B cell (primary cell): ENCODE data around the gene ABCA13. TPM values are rescaled to one million over a fixed set of nuclear protein-coding genes. Genes with fewer than 3 reads are reported as not detected.

Experiments
- ATAC-seq: fragments of 200-7000 bp; cut with Tn5 transposase; one replicate; pipeline ENCODE4 v1.10.0; 2021; ENCODE audit warnings: low read depth, mild to moderate bottlenecking, moderate number of reproducible peaks, moderate library complexity
- CTCF ChIA-PET: fragments of 350-600 bp; sonication (Branson Sonifier 250); formaldehyde crosslinking; loops from one replicate; lab custom pipeline; 2021; ENCODE audit warnings: antibody characterized with exemption, inconsistent platforms; lab: Charles Lee
- POLR2A ChIA-PET: fragments of 350-600 bp; sonication (Branson Sonifier 250); formaldehyde crosslinking; loops from one replicate; lab custom pipeline; 2021; ENCODE audit warnings: antibody characterized with exemption; lab: Charles Lee
- DNase-seq: peaks from one replicate; pipeline ENCODE4 v3.0.0; 2013
- H2AFZ ChIP-seq: 2 replicates; pipeline ENCODE4 v1.6.1; 2012; ENCODE audit warnings: mild to moderate bottlenecking, low read depth, low read length; ENCODE audit not compliant: insufficient read depth, poor library complexity, severe bottlenecking
- H3K27ac ChIP-seq, 2 donors: 1 replicate in 1 of 2; 2 replicates in 1 of 2; pipeline ENCODE4 v1.5.1; 2012 to 2013; ENCODE audit warnings: low read length in 2 of 2, mild to moderate bottlenecking in 2 of 2, moderate library complexity in 1 of 2
- H3K27me3 ChIP-seq, 4 experiments: fragments of 200-600 bp in 1 of 4; sonication (generic) in 1 of 4; replicated peaks in 1 of 4; 1 replicate in 2 of 4; 2 replicates in 2 of 4; pipeline versions ENCODE4 v1.6.1 to v1.7.0; 2013 to 2016; ENCODE audit warnings: low read length in 3 of 4, mild to moderate bottlenecking in 2 of 4, mixed read lengths in 1 of 4, moderate library complexity in 1 of 4; ENCODE audit not compliant: insufficient read depth in 4 of 4, control insufficient read depth in 3 of 4; ENCODE audit errors: control extremely low read depth in 1 of 4
- H3K36me3 ChIP-seq, 2 experiments: replicated peaks in 1 of 2; 1 replicate in 1 of 2; 2 replicates in 1 of 2; pipeline versions ENCODE4 v1.6.1 to v1.7.1; 2013; ENCODE audit warnings: low read length in 1 of 2; ENCODE audit not compliant: insufficient read depth in 2 of 2, control insufficient read depth in 1 of 2; ENCODE audit errors: control extremely low read depth in 1 of 2, extremely low read depth in 1 of 2
- H3K4me1 ChIP-seq, 2 donors: fragments of 200-600 bp in 1 of 2; sonication (generic) in 1 of 2; 1 replicate in 1 of 2; 2 replicates in 1 of 2; pipeline versions ENCODE4 v1.5.1 to v1.6.1; 2013 to 2017; ENCODE audit warnings: low read length in 2 of 2; ENCODE audit not compliant: control insufficient read depth in 2 of 2, insufficient read depth in 2 of 2
- H3K4me2 ChIP-seq: replicated peaks from 2 replicates; pipeline ENCODE3; 2012; ENCODE audit warnings: mild to moderate bottlenecking, low read depth, low read length; ENCODE audit not compliant: poor library complexity, severe bottlenecking
- H3K4me3 ChIP-seq, 5 experiments: fragments of 200-600 bp in 1 of 5; sonication (generic) in 1 of 5; 1 replicate in 3 of 5; 2 replicates in 2 of 5; pipeline versions ENCODE4 v1.5.1 to v1.7.0; 2011 to 2016; ENCODE audit warnings: low read length in 4 of 5, mild to moderate bottlenecking in 4 of 5, low read depth in 2 of 5, control low read depth in 1 of 5, moderate library complexity in 1 of 5; ENCODE audit not compliant: insufficient read depth in 1 of 5; ENCODE audit errors: control extremely low read depth in 1 of 5, extremely low read depth in 1 of 5
- H3K79me2 ChIP-seq: fragments of 200-600 bp; sonication (generic); one replicate; pipeline ENCODE4 v1.6.0; 2016; ENCODE audit warnings: low read length; ENCODE audit not compliant: control insufficient read depth, insufficient read depth
- H3K9ac ChIP-seq: fragments of 200-600 bp; sonication (generic); 2 replicates; pipeline ENCODE4 v1.6.1; 2017; ENCODE audit warnings: mild to moderate bottlenecking, low read length, moderate library complexity
- H3K9me3 ChIP-seq, 3 donors: one replicate each; pipeline versions ENCODE4 v1.6.1 to v1.7.1; 2013; ENCODE audit warnings: low read length in 2 of 3; ENCODE audit not compliant: control insufficient read depth in 2 of 3, insufficient read depth in 1 of 3; ENCODE audit errors: control extremely low read depth in 1 of 3
- H4K20me1 ChIP-seq: 2 replicates; pipeline ENCODE4 v1.6.0; 2012; ENCODE audit warnings: mild to moderate bottlenecking, low read length; ENCODE audit not compliant: insufficient read depth, control insufficient read depth, poor library complexity, severe bottlenecking
- H3K27ac Mint-ChIP-seq: one replicate; pipeline ENCODE4 v1.8.0; 2021; ENCODE audit warnings: mixed read lengths
- H3K27me3 Mint-ChIP-seq: one replicate; pipeline ENCODE4 v1.8.0; 2021; ENCODE audit warnings: mixed read lengths
- H3K4me1 Mint-ChIP-seq: one replicate; pipeline ENCODE4 v1.8.0; 2021; ENCODE audit warnings: mixed read lengths
- H3K4me3 Mint-ChIP-seq: one replicate; pipeline ENCODE4 v1.8.0; 2021; ENCODE audit warnings: mixed read lengths
- H3K9me3 Mint-ChIP-seq: one replicate; pipeline ENCODE4 v1.8.0; 2022; ENCODE audit warnings: mixed read lengths; ENCODE audit not compliant: insufficient read depth
- EZH2 ChIP-seq: IDR thresholded peaks from 2 replicates; pipeline ENCODE4 v1.6.1; 2012; ENCODE audit warnings: borderline replicate concordance, low read depth, mild to moderate bottlenecking, moderate library complexity, low read length; ENCODE audit not compliant: insufficient read depth, poor library complexity, severe bottlenecking
- WGBS: methylation state at CpG from one replicate; pipeline ENCODE4 v1.1.5; 2013; ENCODE audit warnings: missing lambda C conversion rate; ENCODE audit not compliant: insufficient coverage; 5-methylcytosine and 5-hydroxymethylcytosine counted together
- intact Hi-C: fragments of 100-400 bp; cut with micrococcal nuclease; formaldehyde crosslinking; loops from one replicate; pipeline ENCODE4 v1.10.0; 2022
- polyA plus RNA-seq: library from polyadenylated mRNA; depleted of rRNA; stranded (reverse); fragments of >200 nt; gene quantifications from 2 replicates; pipeline ENCODE4 v1.2.3, GENCODE V29; 2012
- total RNA-seq, 2 donors: library from RNA; stranded (reverse); fragments of 120-200 nt in 1 of 2; gene quantifications; 1 replicate in 1 of 2; 2 replicates in 1 of 2; pipeline versions ENCODE4 v1.2.3 to v1.2.4, GENCODE V29; 2013 to 2022
- TF ChIP-seq, protein P1 (sequence below): fragments of 200-600 bp; IDR thresholded peaks from one replicate; pipeline ENCODE4 v1.8.0; 2022; ENCODE audit warnings: antibody characterized with exemption, mild to moderate bottlenecking

The ABCA13 gene
- total and polyA plus RNA-seq, 2 donors (not counting 1 experiment from before 2014, with no cell fraction given): not detected

GRCh38 chr7:48263311-48263650 is 92.0 kb downstream of the ABCA13 start:
- CTCF ChIA-PET: no interaction called here
- peaks cover 4% of the 10 kb centered on the region for H3K27me3 Mint-ChIP-seq
- Histone ChIP-seq H3K4me3 (no peak overlapping the region), H3K4me2 (no peak overlapping the region), H3K9ac (no peak overlapping the region), H3K27me3 (no peaks in the 10 kb centered on the region), H3K36me3 (no peaks in the 10 kb centered on the region), H2AFZ (no peak overlapping the region), H3K9me3 (no peaks in the 10 kb centered on the region), H3K27ac (no peak overlapping the region), H3K79me2 (no peaks in the 10 kb centered on the region), H3K4me1 (no peaks in the 10 kb centered on the region), H4K20me1 (no peaks in the 10 kb centered on the region)
- no peak overlapping the region for H3K4me3 Mint-ChIP-seq
- H3K9me3 Mint-ChIP-seq: no peaks in the 10 kb centered on the region
- TF ChIP-seq, protein P1, sequence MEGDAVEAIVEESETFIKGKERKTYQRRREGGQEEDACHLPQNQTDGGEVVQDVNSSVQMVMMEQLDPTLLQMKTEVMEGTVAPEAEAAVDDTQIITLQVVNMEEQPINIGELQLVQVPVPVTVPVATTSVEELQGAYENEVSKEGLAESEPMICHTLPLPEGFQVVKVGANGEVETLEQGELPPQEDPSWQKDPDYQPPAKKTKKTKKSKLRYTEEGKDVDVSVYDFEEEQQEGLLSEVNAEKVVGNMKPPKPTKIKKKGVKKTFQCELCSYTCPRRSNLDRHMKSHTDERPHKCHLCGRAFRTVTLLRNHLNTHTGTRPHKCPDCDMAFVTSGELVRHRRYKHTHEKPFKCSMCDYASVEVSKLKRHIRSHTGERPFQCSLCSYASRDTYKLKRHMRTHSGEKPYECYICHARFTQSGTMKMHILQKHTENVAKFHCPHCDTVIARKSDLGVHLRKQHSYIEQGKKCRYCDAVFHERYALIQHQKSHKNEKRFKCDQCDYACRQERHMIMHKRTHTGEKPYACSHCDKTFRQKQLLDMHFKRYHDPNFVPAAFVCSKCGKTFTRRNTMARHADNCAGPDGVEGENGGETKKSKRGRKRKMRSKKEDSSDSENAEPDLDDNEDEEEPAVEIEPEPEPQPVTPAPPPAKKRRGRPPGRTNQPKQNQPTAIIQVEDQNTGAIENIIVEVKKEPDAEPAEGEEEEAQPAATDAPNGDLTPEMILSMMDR: no peak
- TF ChIP-seq EZH2: no peak
- no CpG with 5 or more reads among the region's 2 CpGs for WGBS
- ATAC-seq (no peak), DNase-seq (no peak)
- no peak overlapping the region for H3K27ac Mint-ChIP-seq
- intact Hi-C loops: no loop called here
- no peaks in the 10 kb centered on the region for H3K4me1 Mint-ChIP-seq
- POLR2A ChIA-PET: no interaction called here

DNA sequence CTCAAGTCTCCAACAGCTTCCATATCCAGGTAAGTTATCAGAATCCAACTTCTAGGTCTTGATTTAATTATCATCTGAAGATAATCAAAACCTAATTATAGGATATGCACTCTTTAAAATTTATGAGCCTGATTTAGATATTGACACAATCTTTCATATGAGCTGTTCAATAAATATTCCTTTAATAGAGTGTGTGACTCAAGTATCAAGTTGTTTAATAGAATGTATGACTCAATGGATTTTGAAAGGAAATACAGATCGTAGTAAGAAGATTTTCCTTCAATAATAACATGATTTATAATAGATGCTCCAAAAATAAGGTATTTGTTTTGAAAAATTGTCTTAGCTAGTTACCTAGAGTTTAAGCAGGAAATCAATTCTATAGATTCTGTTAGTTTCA is 97.8 kb downstream of the ABCA13 start:
- CTCF ChIA-PET: no interaction called here
- Mint-ChIP-seq H3K4me1 (no peaks in the 10 kb centered on the region), H3K9me3 (no peaks in the 10 kb centered on the region)

More for the DNA sequence above, 97.8 kb downstream of the ABCA13 start:
- H3K4me2 ChIP-seq: no peak overlapping the region
- H3K9ac ChIP-seq: no peak overlapping the region
- DNase-seq (no peak), ATAC-seq (no peak)
- H3K27ac ChIP-seq: no peak overlapping the region
- H3K27me3 ChIP-seq: no peaks in the 10 kb centered on the region
- H4K20me1 ChIP-seq: no peaks in the 10 kb centered on the region
- peaks cover 7% of the 10 kb centered on the region for H3K27me3 Mint-ChIP-seq
- POLR2A ChIA-PET: no interaction called here
- H3K9me3 ChIP-seq: no peaks in the 10 kb centered on the region
- no CpG with 5 or more reads among the region's 1 CpG for WGBS
- H3K4me3 Mint-ChIP-seq: no peak overlapping the region
- H3K79me2 ChIP-seq: no peaks in the 10 kb centered on the region
- intact Hi-C loops: no loop called here
- no peaks in the 10 kb centered on the region for H3K4me1 ChIP-seq
- H3K36me3 ChIP-seq: no peaks in the 10 kb centered on the region
- no peak overlapping the region for H3K27ac Mint-ChIP-seq
- no peak overlapping the region for H2AFZ ChIP-seq
- no peak for TF ChIP-seq EZH2
- TF ChIP-seq, protein P1: no peak
- no peak overlapping the region for H3K4me3 ChIP-seq
